ENCODE measurements around the gene TPM1. TPM values are rescaled to one million over a fixed set of nuclear protein-coding genes. Genes with fewer than 3 reads are reported as not detected.

Gene TPM1
- total and polyA plus RNA-seq, 8 donors = 230 to 2,605 (median 783) TPM

- no peaks in the 10 kb centered on the region for H3K9me3 ChIP-seq
- no peaks in the 10 kb centered on the region for H3K27me3 ChIP-seq
- H3K4me3 ChIP-seq = no peak overlapping the region
- 90 to 93% (median 93%) methylated on average over 3 of the region's 3 CpGs for WGBS, 5 donors
- intact Hi-C loops (cut with DNase I; ENCODE audit: low total_unique reads) = no loop called here
- H3K4me1 ChIP-seq = peaks cover 0 to 13% (median 8%) of the 10 kb centered on the region in 4 donors
- H3K27ac ChIP-seq = no peak overlapping the region
- H3K36me3 ChIP-seq = no peaks in the 10 kb centered on the region
- TF ChIP-seq CTCF (IDR thresholded peaks at IDR 0.05) = no peak
- no peak for TF ChIP-seq POLR2A (IDR thresholded peaks at IDR 0.05)
- TF ChIP-seq POLR2AphosphoS5 (IDR thresholded peaks at IDR 0.05) = no peak
- no peak for TF ChIP-seq EP300 (IDR thresholded peaks at IDR 0.05)
- DNase-seq = no peak
Observed at GRCh38 chr15:63110428-63111026, 68.0 kb downstream of the TPM1 start.

- intact Hi-C loops (cut with DNase I; ENCODE audit: low total_unique reads) = no loop called here
- H3K9me3 ChIP-seq = no peaks in the 10 kb centered on the region
- no peaks in the 10 kb centered on the region for H3K36me3 ChIP-seq
- no peak for DNase-seq
- H3K27me3 ChIP-seq = no peaks in the 10 kb centered on the region
- H3K4me3 ChIP-seq = no peak overlapping the region
- TF ChIP-seq POLR2AphosphoS5 (IDR thresholded peaks at IDR 0.05) = no peak
- no peak for TF ChIP-seq EP300 (IDR thresholded peaks at IDR 0.05)
- TF ChIP-seq CTCF (IDR thresholded peaks at IDR 0.05) = no peak
- TF ChIP-seq POLR2A (IDR thresholded peaks at IDR 0.05) = no peak
- no peak overlapping the region for H3K27ac ChIP-seq
- peaks cover 0 to 13% (median 8%) of the 10 kb centered on the region in 4 donors for H3K4me1 ChIP-seq
Observed at GRCh38 chr15:63111481-63111880, 68.9 kb downstream of the TPM1 start.

GRCh38 chr15:63112871-63113270, 70.3 kb downstream of the TPM1 start:
- 92 to 100% (median 96%) methylated on average over 3 of the region's 3 CpGs for WGBS, 5 donors
- Histone ChIP-seq H3K4me3 (no peak overlapping the region), H3K4me1 (peaks cover 0 to 8% (median 4%) of the 10 kb centered on the region in 4 donors), H3K36me3 (no peaks in the 10 kb centered on the region), H3K9me3 (no peaks in the 10 kb centered on the region), H3K27me3 (no peaks in the 10 kb centered on the region), H3K27ac (no peak overlapping the region)
- TF ChIP-seq EP300 (IDR thresholded peaks at IDR 0.05) (no peak), POLR2A (IDR thresholded peaks at IDR 0.05) (no peak), CTCF (IDR thresholded peaks at IDR 0.05) (no peak), POLR2AphosphoS5 (IDR thresholded peaks at IDR 0.05) (no peak)
- DNase-seq = no peak
- intact Hi-C loops (cut with DNase I; ENCODE audit: low total_unique reads) = no loop called here

- H3K36me3 ChIP-seq = no peaks in the 10 kb centered on the region
- intact Hi-C loops (cut with DNase I; ENCODE audit: low total_unique reads) = no loop called here
- no peak overlapping the region for H3K4me3 ChIP-seq
- no peak for TF ChIP-seq EP300 (IDR thresholded peaks at IDR 0.05)
- no peak for TF ChIP-seq POLR2AphosphoS5 (IDR thresholded peaks at IDR 0.05)
- TF ChIP-seq POLR2A (IDR thresholded peaks at IDR 0.05) = no peak
- H3K27me3 ChIP-seq = no peaks in the 10 kb centered on the region
- DNase-seq = no peak
- H3K4me1 ChIP-seq = no peaks in the 10 kb centered on the region
- H3K27ac ChIP-seq = no peak overlapping the region
- peaks cover 0 to 6% (median 3%) of the 10 kb centered on the region in 4 donors for H3K9me3 ChIP-seq
- WGBS, 5 donors = 75 to 85% (median 80%) methylated on average over 2 of the region's 2 CpGs
Observed at GRCh38 chr15:63114465-63114864, 71.9 kb downstream of the TPM1 start.

Other genes starting within 250 kb of the TPM1 start
- 10 to 100 TPM in 3 of 5 donors, 1 to 10 TPM in 2; 1.2 to 30.8 (median 14.8) TPM for gene LACTB, start 79.1 kb downstream of the TPM1 start, total RNA-seq
- gene LACTB, start 79.1 kb downstream of the TPM1 start, polyA plus RNA-seq = 10 to 100 TPM in 1 of 3 donors, 1 to 10 TPM in 2; 8.2 to 13.0 (median 9.3) TPM
- gene RPS27L, start 114.7 kb downstream of the TPM1 start, total RNA-seq = 10 to 100 TPM in 4 of 5 donors, 1 to 10 TPM in 1; 8.4 to 69.8 (median 33.0) TPM
- 100 to 1,000 TPM; 211 to 432 (median 244) TPM for gene RPS27L, start 114.7 kb downstream of the TPM1 start, polyA plus RNA-seq
- gene RAB8B, start 146.9 kb downstream of the TPM1 start, total RNA-seq = 100 to 1,000 TPM in 1 of 5 donors, 10 to 100 TPM in 3, 1 to 10 TPM in 1; 2.0 to 103 (median 23.2) TPM
- gene RAB8B, start 146.9 kb downstream of the TPM1 start, polyA plus RNA-seq = 10 to 100 TPM in 2 of 3 donors, 1 to 10 TPM in 1; 4.5 to 13.6 (median 13.4) TPM
- 10 to 100 TPM in 1 of 5 donors, 1 to 10 TPM in 3, under 1 TPM in 1; 0.45 to 23.5 (median 7.6) TPM for gene APH1B, start 234.9 kb downstream of the TPM1 start, total RNA-seq
- 1 to 10 TPM in 2 of 3 donors, under 1 TPM in 1; 0.92 to 3.8 (median 2.7) TPM for gene APH1B, start 234.9 kb downstream of the TPM1 start, polyA plus RNA-seq